ENCODE data around the gene PDE5A. TPM values are rescaled to one million over a fixed set of nuclear protein-coding genes. Genes with fewer than 3 reads are reported as not detected.

The PDE5A gene
- total RNA-seq, 1 donor from 2014 or later = 0.10 TPM

GRCh38 chr4:119543779-119544178 is 84.8 kb downstream of the PDE5A start:
- Mint-ChIP-seq H3K27me3 (ENCODE audit: insufficient read depth) (no peaks in the 10 kb centered on the region), H3K4me1 (ENCODE audit: low read depth) (no peaks in the 10 kb centered on the region), H3K27ac (no peak overlapping the region), H3K4me3 (no peak overlapping the region), H3K9me3 (no peaks in the 10 kb centered on the region), H3K36me3 (ENCODE audit: low read depth) (no peaks in the 10 kb centered on the region)
- no peak for DNase-seq (ENCODE audit: low spot score)
- intact Hi-C loops (cut with micrococcal nuclease) = no loop called here

GRCh38 chr4:119543187-119543586 is 85.4 kb downstream of the PDE5A start:
- no peak overlapping the region for H3K4me3 Mint-ChIP-seq
- intact Hi-C loops (cut with micrococcal nuclease) = no loop called here
- no peaks in the 10 kb centered on the region for H3K27me3 Mint-ChIP-seq (ENCODE audit: insufficient read depth)

GRCh38 chr4:119540249-119540648 is 88.4 kb downstream of the PDE5A start:
- no peaks in the 10 kb centered on the region for H3K4me1 Mint-ChIP-seq (ENCODE audit: low read depth)
- no peaks in the 10 kb centered on the region for H3K9me3 Mint-ChIP-seq
- no peak overlapping the region for H3K4me3 Mint-ChIP-seq
- DNase-seq (ENCODE audit: low spot score) = no peak
- intact Hi-C loops (cut with micrococcal nuclease) = no loop called here
- no peak overlapping the region for H3K27ac Mint-ChIP-seq
- no peaks in the 10 kb centered on the region for H3K27me3 Mint-ChIP-seq (ENCODE audit: insufficient read depth)
- peaks cover 6% of the 10 kb centered on the region for H3K36me3 Mint-ChIP-seq (ENCODE audit: low read depth)

More at GRCh38 chr4:119543187-119543586, 85.4 kb downstream of the PDE5A start:
- Mint-ChIP-seq H3K27ac (no peak overlapping the region), H3K4me1 (ENCODE audit: low read depth) (no peaks in the 10 kb centered on the region), H3K36me3 (ENCODE audit: low read depth) (no peaks in the 10 kb centered on the region), H3K9me3 (no peaks in the 10 kb centered on the region)
- DNase-seq (ENCODE audit: low spot score) = no peak

GRCh38 chr4:119537586-119537985 is 91.0 kb downstream of the PDE5A start:
- intact Hi-C loops (cut with micrococcal nuclease) = no loop called here
- H3K36me3 Mint-ChIP-seq (ENCODE audit: low read depth) = peaks cover 20% of the 10 kb centered on the region
- H3K27me3 Mint-ChIP-seq (ENCODE audit: insufficient read depth) = no peaks in the 10 kb centered on the region
- peaks cover 14% of the 10 kb centered on the region for H3K9me3 Mint-ChIP-seq
- H3K27ac Mint-ChIP-seq = no peak overlapping the region
- H3K4me1 Mint-ChIP-seq (ENCODE audit: low read depth) = no peaks in the 10 kb centered on the region
- no peak overlapping the region for H3K4me3 Mint-ChIP-seq
- no peak for DNase-seq (ENCODE audit: low spot score)

GRCh38 chr4:119536572-119537528 is 91.8 kb downstream of the PDE5A start:
- intact Hi-C loops (cut with micrococcal nuclease) = no loop called here
- H3K9me3 Mint-ChIP-seq = peaks cover 14% of the 10 kb centered on the region
- H3K4me1 Mint-ChIP-seq (ENCODE audit: low read depth) = no peaks in the 10 kb centered on the region
- DNase-seq (ENCODE audit: low spot score) = no peak
- H3K4me3 Mint-ChIP-seq = no peak overlapping the region
- H3K27me3 Mint-ChIP-seq (ENCODE audit: insufficient read depth) = no peaks in the 10 kb centered on the region
- H3K27ac Mint-ChIP-seq = no peak overlapping the region
- H3K36me3 Mint-ChIP-seq (ENCODE audit: low read depth) = peaks cover 23% of the 10 kb centered on the region

GRCh38 chr4:119532319-119532718 is 96.3 kb downstream of the PDE5A start:
- Mint-ChIP-seq H3K4me1 (ENCODE audit: low read depth) (no peaks in the 10 kb centered on the region), H3K4me3 (no peak overlapping the region), H3K9me3 (peaks cover 14% of the 10 kb centered on the region), H3K27ac (no peak overlapping the region), H3K27me3 (ENCODE audit: insufficient read depth) (no peaks in the 10 kb centered on the region), H3K36me3 (ENCODE audit: low read depth) (peaks cover 27% of the 10 kb centered on the region)
- intact Hi-C loops (cut with micrococcal nuclease) = no loop called here
- DNase-seq (ENCODE audit: low spot score) = no peak

- Mint-ChIP-seq H3K4me3 (no peak overlapping the region), H3K9me3 (peaks cover 11% of the 10 kb centered on the region), H3K4me1 (ENCODE audit: low read depth) (no peaks in the 10 kb centered on the region), H3K27me3 (ENCODE audit: insufficient read depth) (no peaks in the 10 kb centered on the region), H3K36me3 (ENCODE audit: low read depth) (peaks cover 20% of the 10 kb centered on the region), H3K27ac (no peak overlapping the region)
- intact Hi-C loops (cut with micrococcal nuclease) = no loop called here
- DNase-seq (ENCODE audit: low spot score) = no peak
Observed at GRCh38 chr4:119529788-119530187, 98.8 kb downstream of the PDE5A start.

GRCh38 chr4:119526786-119527550 is 101.6 kb downstream of the PDE5A start:
- Mint-ChIP-seq H3K36me3 (ENCODE audit: low read depth) (peaks cover 8% of the 10 kb centered on the region), H3K9me3 (no peaks in the 10 kb centered on the region), H3K4me1 (ENCODE audit: low read depth) (no peaks in the 10 kb centered on the region), H3K27me3 (ENCODE audit: insufficient read depth) (no peaks in the 10 kb centered on the region), H3K4me3 (no peak overlapping the region), H3K27ac (no peak overlapping the region)
- intact Hi-C loops (cut with micrococcal nuclease) = no loop called here
- DNase-seq (ENCODE audit: low spot score) = no peak

- no peak overlapping the region for H3K4me3 Mint-ChIP-seq
- H3K9me3 Mint-ChIP-seq = no peaks in the 10 kb centered on the region
- H3K4me1 Mint-ChIP-seq (ENCODE audit: low read depth) = no peaks in the 10 kb centered on the region
- H3K36me3 Mint-ChIP-seq (ENCODE audit: low read depth) = peaks cover 8% of the 10 kb centered on the region
- H3K27me3 Mint-ChIP-seq (ENCODE audit: insufficient read depth) = no peaks in the 10 kb centered on the region
- no peak for DNase-seq (ENCODE audit: low spot score)
- H3K27ac Mint-ChIP-seq = no peak overlapping the region
- intact Hi-C loops (cut with micrococcal nuclease) = no loop called here
Observed at GRCh38 chr4:119525771-119526712, 102.6 kb downstream of the PDE5A start.

- H3K4me1 Mint-ChIP-seq (ENCODE audit: low read depth) = no peaks in the 10 kb centered on the region
- H3K36me3 Mint-ChIP-seq (ENCODE audit: low read depth) = peaks cover 8% of the 10 kb centered on the region
- H3K4me3 Mint-ChIP-seq = no peak overlapping the region
- no peak overlapping the region for H3K27ac Mint-ChIP-seq
- intact Hi-C loops (cut with micrococcal nuclease) = no loop called here
- no peaks in the 10 kb centered on the region for H3K9me3 Mint-ChIP-seq
- H3K27me3 Mint-ChIP-seq (ENCODE audit: insufficient read depth) = no peaks in the 10 kb centered on the region
- no peak for DNase-seq (ENCODE audit: low spot score)
Observed at GRCh38 chr4:119525005-119525749, 103.4 kb downstream of the PDE5A start.

- Mint-ChIP-seq H3K27ac (no peak overlapping the region), H3K36me3 (ENCODE audit: low read depth) (peaks cover 7% of the 10 kb centered on the region), H3K4me1 (ENCODE audit: low read depth) (no peaks in the 10 kb centered on the region), H3K27me3 (ENCODE audit: insufficient read depth) (no peaks in the 10 kb centered on the region), H3K4me3 (no peak overlapping the region), H3K9me3 (no peaks in the 10 kb centered on the region)
- intact Hi-C loops (cut with micrococcal nuclease) = no loop called here
- no peak for DNase-seq (ENCODE audit: low spot score)
Observed at GRCh38 chr4:119523399-119523798, 105.2 kb downstream of the PDE5A start.

- peaks cover 11% of the 10 kb centered on the region for H3K36me3 Mint-ChIP-seq (ENCODE audit: low read depth)
- no peak overlapping the region for H3K27ac Mint-ChIP-seq
- no peaks in the 10 kb centered on the region for H3K4me1 Mint-ChIP-seq (ENCODE audit: low read depth)
- no peak for DNase-seq (ENCODE audit: low spot score)
- intact Hi-C loops (cut with micrococcal nuclease) = no loop called here
- H3K27me3 Mint-ChIP-seq (ENCODE audit: insufficient read depth) = no peaks in the 10 kb centered on the region
- H3K4me3 Mint-ChIP-seq = no peak overlapping the region
- H3K9me3 Mint-ChIP-seq = no peaks in the 10 kb centered on the region
Observed at GRCh38 chr4:119521268-119521667, 107.3 kb downstream of the PDE5A start.

Measured in activated T-helper 1 cell treated with anti-CD3 and anti-CD28 coated beads, Interleukin-12 subunit alpha, Interleukin-12 subunit beta, Interleukin-2, Interleukin-4 antibody, amounts not matched to agents 30 ng/mL and 10 ng/mL and 1 ng/mL, durations not matched to agents 14 hours and 24 hours and 36 hours (primary cell).